Measurements from ENCODE around the gene RANGAP1.

GRCh38 chr22:41289671-41290070, 3.7 kb upstream of the RANGAP1 start:
- no peak for TF ChIP-seq CTCF (conservative IDR thresholded peaks at IDR 0.05; ENCODE audit: low read length)
- no peak for TF ChIP-seq EZH2phosphoT487 (IDR thresholded peaks at IDR 0.05; ENCODE audit: borderline replicate concordance)
